Erythroblast (primary cell): ENCODE results near the gene ATCAY.

Experiments used
- GATA1 ChIP-seq: IDR thresholded peaks from 2 replicates; pipeline ENCODE4 v1.6.1; 2011; ENCODE audit warnings: low read depth, mild to moderate bottlenecking, control low read depth, low read length, moderate library complexity
- POLR2A ChIP-seq: IDR thresholded peaks from 2 replicates; pipeline ENCODE4 v1.6.1; 2011; ENCODE audit warnings: mild to moderate bottlenecking, low read length

GRCh38 chr19:3879656-3880055 is 829 bp upstream of the ATCAY start:
- TF ChIP-seq POLR2A: no peak
- no peak for TF ChIP-seq GATA1
